ENCODE data around the gene CFAP77.
"Not testable (repeated sequence)": the region's sequence is repeated elsewhere in the genome, so short reads cannot be mapped to it uniquely, and the experiment has no call there.

CFAP77 gene

GRCh38 chr9:132409828-132410528, at the start of gene CFAP77:
TSS of gene CFAP77 (plus strand) at chr9:132410211. CDS start at chr9:132410272, 61 bp downstream.
- DNase-seq (ENCODE audit: low read depth) = peak; percentile 49

GRCh38 chr9:132364068-132364467, 45.9 kb upstream of the CFAP77 start:
- DNase-seq (ENCODE audit: low read depth) = no peak

GRCh38 chr9:132365986-132366385, 44.0 kb upstream of the CFAP77 start:
- DNase-seq (ENCODE audit: low read depth) = no peak

- DNase-seq (ENCODE audit: low read depth) = no peak
Measured at GRCh38 chr9:132366481-132366880, 43.5 kb upstream of the CFAP77 start.

GRCh38 chr9:132367613-132368313, 42.2 kb upstream of the CFAP77 start:
- DNase-seq (ENCODE audit: low read depth) = peak; percentile 24

GRCh38 chr9:132369421-132369820, 40.6 kb upstream of the CFAP77 start:
- no peak for DNase-seq (ENCODE audit: low read depth)

GRCh38 chr9:132370592-132370991, 39.4 kb upstream of the CFAP77 start:
- DNase-seq (ENCODE audit: low read depth) = no peak

- no peak for DNase-seq (ENCODE audit: low read depth)
Measured at GRCh38 chr9:132372177-132373095, 37.6 kb upstream of the CFAP77 start.

- DNase-seq (ENCODE audit: low read depth) = not testable (repeated sequence)
Measured at GRCh38 chr9:132377769-132378168, 32.2 kb upstream of the CFAP77 start.

GRCh38 chr9:132378416-132378815, 31.6 kb upstream of the CFAP77 start:
- DNase-seq (ENCODE audit: low read depth) = not testable (repeated sequence)

- DNase-seq (ENCODE audit: low read depth) = no peak
Measured at GRCh38 chr9:132381966-132382541, 28.0 kb upstream of the CFAP77 start.

GRCh38 chr9:132383462-132383883, 26.5 kb upstream of the CFAP77 start:
- no peak for DNase-seq (ENCODE audit: low read depth)

GRCh38 chr9:132384376-132384775, 25.6 kb upstream of the CFAP77 start:
- no peak for DNase-seq (ENCODE audit: low read depth)

GRCh38 chr9:132387133-132387532, 22.9 kb upstream of the CFAP77 start:
- DNase-seq (ENCODE audit: low read depth) = no peak

GRCh38 chr9:132390966-132391365, 19.0 kb upstream of the CFAP77 start:
- DNase-seq (ENCODE audit: low read depth) = no peak

GRCh38 chr9:132391449-132391848, 18.6 kb upstream of the CFAP77 start:
- no peak for DNase-seq (ENCODE audit: low read depth)

GRCh38 chr9:132395560-132395959, 14.5 kb upstream of the CFAP77 start:
- no peak for DNase-seq (ENCODE audit: low read depth)

- DNase-seq (ENCODE audit: low read depth) = no peak
Measured at GRCh38 chr9:132401824-132402223, 8.2 kb upstream of the CFAP77 start.

GRCh38 chr9:132404228-132404881, 5.7 kb upstream of the CFAP77 start:
- DNase-seq (ENCODE audit: low read depth) = no peak

- DNase-seq (ENCODE audit: low read depth) = peak; percentile 88
Measured at GRCh38 chr9:132406554-132407122, 3.4 kb upstream of the CFAP77 start, which contains the start of gene TTF1. TSS of gene TTF1 (minus strand) at chr9:132406840. CDS start at chr9:132402821, 4,019 bp downstream.

- DNase-seq (ENCODE audit: low read depth) = no peak
Measured at GRCh38 chr9:132407196-132407595, 2.8 kb upstream of the CFAP77 start.
